Lung (tissue), 12 donors: ENCODE measurements around the gene PTPRA. TPM values are rescaled to one million over a fixed set of nuclear protein-coding genes. Genes with fewer than 3 reads are reported as not detected.

Experiments used
- ATAC-seq: fragments of 200-7000 bp; cut with Tn5 transposase; one replicate; pipeline ENCODE4 v1.9.1; 2020; ENCODE audit warnings: moderate number of reproducible peaks; ENCODE audit not compliant: insufficient read depth, low FRiP score
- DNase-seq, 3 donors: peaks; one replicate each; pipeline ENCODE4 v3.0.0-alpha.2; 2013 to 2017
- H3K27ac ChIP-seq, 2 donors: one replicate each; pipeline ENCODE4 v1.5.1; 2013; ENCODE audit warnings: mild to moderate bottlenecking in 2 of 2, moderate library complexity in 2 of 2, control low read depth in 1 of 2, inconsistent platforms in 1 of 2, low read depth in 1 of 2, low read length in 1 of 2
- H3K27me3 ChIP-seq, 3 donors: one replicate each; pipeline ENCODE4 v1.5.1; 2013; ENCODE audit warnings: low read length in 2 of 3; ENCODE audit not compliant: control insufficient read depth in 3 of 3, insufficient read depth in 3 of 3
- H3K36me3 ChIP-seq, 4 donors: one replicate each; pipeline ENCODE4 v1.5.1; 2013; ENCODE audit warnings: low read length in 4 of 4, mild to moderate bottlenecking in 1 of 4, moderate library complexity in 1 of 4; ENCODE audit not compliant: control insufficient read depth in 4 of 4, insufficient read depth in 4 of 4
- H3K4me1 ChIP-seq, 5 donors: one replicate each; pipeline ENCODE4 v1.5.1; 2013; ENCODE audit warnings: low read length in 5 of 5, mild to moderate bottlenecking in 2 of 5, moderate library complexity in 1 of 5; ENCODE audit not compliant: control insufficient read depth in 5 of 5, insufficient read depth in 5 of 5
- H3K4me3 ChIP-seq: one replicate; pipeline ENCODE4 v1.5.1; 2013; ENCODE audit warnings: mild to moderate bottlenecking, control low read depth, moderate library complexity
- H3K9ac ChIP-seq, 2 donors: one replicate each; pipeline ENCODE4 v1.5.1; 2013; ENCODE audit warnings: low read length in 2 of 2, control low read depth in 1 of 2; ENCODE audit not compliant: insufficient read depth in 1 of 2
- H3K9me3 ChIP-seq, 4 donors: one replicate each; pipeline ENCODE4 v1.5.1; 2013; ENCODE audit warnings: low read length in 3 of 4, mild to moderate bottlenecking in 1 of 4, moderate library complexity in 1 of 4; ENCODE audit not compliant: control insufficient read depth in 4 of 4, insufficient read depth in 3 of 4
- CTCF ChIP-seq: IDR thresholded peaks from 2 replicates; pipeline ENCODE4 v1.5.1; 2012; ENCODE audit warnings: mild to moderate bottlenecking; ENCODE audit errors: control extremely low read depth, extremely low read depth
- WGBS, 2 donors: extraction: QIAGEN DNeasy Blood & Tissue Kit; methylation state at CpG; one replicate each; pipeline ENCODE4 v1.1.7; 2013; 5-methylcytosine and 5-hydroxymethylcytosine counted together
- polyA plus RNA-seq, 2 donors: library from polyadenylated mRNA; stranded (reverse); fragments of 200-250 nt; gene quantifications; one replicate each; pipeline ENCODE4 v1.2.1, GENCODE V29; 2013
- total RNA-seq, 2 donors: library from RNA; depleted of rRNA in 1 of 2; stranded (reverse); fragments of >200 nt in 1 of 2; gene quantifications; one replicate each; pipeline ENCODE4 v1.2.1, GENCODE V29; 2014 to 2021
- donor health status: control.
- donor health status: control.
- donor health status: Bipolar disorder and iron deficiency.
- donor health status: healthy.
- donor health status: DM: yes; HTN: yes; CAD: no.

The PTPRA gene
- total and polyA plus RNA-seq, 4 donors = 17.8 to 92.1 (median 40.1) TPM

GRCh38 chr20:2922957-2923356 lies 49.7 kb downstream of the PTPRA start:
- no peak overlapping the region for H3K4me3 ChIP-seq
- peak in 2 of 3 donors; percentile 7 to 14 for DNase-seq
- no peak for TF ChIP-seq CTCF
- no peak overlapping the region for H3K9ac ChIP-seq
- no peak overlapping the region for H3K27ac ChIP-seq
- H3K4me1 ChIP-seq = peaks cover 0 to 12% (median 0%) of the 10 kb centered on the region in 5 donors
- peaks cover 1 to 8% (median 6%) of the 10 kb centered on the region in 4 donors for H3K36me3 ChIP-seq
- no peaks in the 10 kb centered on the region for H3K9me3 ChIP-seq
- ATAC-seq = no peak
- no peaks in the 10 kb centered on the region for H3K27me3 ChIP-seq

GRCh38 chr20:2930538-2930937 lies 57.3 kb downstream of the PTPRA start:
- Histone ChIP-seq H3K9ac (no peak overlapping the region), H3K27ac (no peak overlapping the region), H3K9me3 (no peaks in the 10 kb centered on the region), H3K4me1 (peaks cover 0 to 5% (median 0%) of the 10 kb centered on the region in 5 donors), H3K4me3 (no peak overlapping the region), H3K27me3 (no peaks in the 10 kb centered on the region), H3K36me3 (peaks cover 0 to 10% (median 2%) of the 10 kb centered on the region in 4 donors)
- 70 to 79% methylated on average over 1 of the region's 1 CpG for WGBS, 2 donors
- no peak for TF ChIP-seq CTCF
- DNase-seq = no peak
- no peak for ATAC-seq

GRCh38 chr20:2932498-2932897 lies 59.2 kb downstream of the PTPRA start:
- peaks cover 0 to 8% (median 2%) of the 10 kb centered on the region in 4 donors for H3K36me3 ChIP-seq
- H3K27me3 ChIP-seq = no peaks in the 10 kb centered on the region
- no peak overlapping the region for H3K27ac ChIP-seq
- H3K9ac ChIP-seq = no peak overlapping the region
- DNase-seq (peak in 1 of 3 donors; percentile 16), ATAC-seq (no peak)
- no peak for TF ChIP-seq CTCF
- no peaks in the 10 kb centered on the region for H3K9me3 ChIP-seq
- H3K4me1 ChIP-seq = peaks cover 0 to 5% (median 0%) of the 10 kb centered on the region in 5 donors
- no peak overlapping the region for H3K4me3 ChIP-seq

- no peak overlapping the region for H3K9ac ChIP-seq
- no peak overlapping the region for H3K27ac ChIP-seq
- no peak for TF ChIP-seq CTCF
- DNase-seq (no peak), ATAC-seq (no peak)
- H3K4me3 ChIP-seq = no peak overlapping the region
- WGBS, 2 donors = 89 to 100% methylated on average over 5 of the region's 5 CpGs
- no peaks in the 10 kb centered on the region for H3K36me3 ChIP-seq
- no peaks in the 10 kb centered on the region for H3K27me3 ChIP-seq
- H3K9me3 ChIP-seq = no peaks in the 10 kb centered on the region
- H3K4me1 ChIP-seq = no peaks in the 10 kb centered on the region
Measured at GRCh38 chr20:2937902-2938301, 64.6 kb downstream of the PTPRA start.
